Heart right ventricle (tissue), 16 donors: ENCODE measurements around the gene AZU1. TPM values are rescaled to one million over a fixed set of nuclear protein-coding genes. Genes with fewer than 3 reads are reported as not detected.
"Not testable (repeated sequence)": the region's sequence is repeated elsewhere in the genome, so short reads cannot be mapped to it uniquely, and the experiment has no call there.

Experiments used
- ATAC-seq, 8 donors: fragments of 200-7000 bp; cut with Tn5 transposase; one replicate each; pipeline ENCODE4 v1.9.1; 2020; ENCODE audit warnings: mild to moderate bottlenecking in 8 of 8, moderate library complexity in 8 of 8, moderate number of reproducible peaks in 1 of 8
- DNase-seq, 2 donors: peaks; one replicate each; pipeline ENCODE4 v3.0.0-alpha.2; 2020
- H3K27ac ChIP-seq, 10 donors: fragments of 200-600 bp; sonication (generic) in 2 of 10; one replicate each; pipeline versions ENCODE4 v1.5.0 to v1.8.0; 2020 to 2022; ENCODE audit warnings: mild to moderate bottlenecking in 3 of 10
- H3K27me3 ChIP-seq, 7 donors: fragments of 200-600 bp; one replicate each; pipeline ENCODE4 v1.8.0; 2021 to 2022; ENCODE audit warnings: mild to moderate bottlenecking in 2 of 7
- H3K36me3 ChIP-seq, 9 donors: fragments of 200-600 bp; sonication (generic) in 1 of 9; one replicate each; pipeline versions ENCODE4 v1.5.0 to v1.8.0; 2020 to 2022; ENCODE audit warnings: mild to moderate bottlenecking in 2 of 9
- H3K4me1 ChIP-seq, 9 donors: fragments of 200-600 bp; sonication (generic) in 1 of 9; one replicate each; pipeline versions ENCODE4 v1.5.0 to v1.8.0; 2020 to 2022; ENCODE audit warnings: mild to moderate bottlenecking in 4 of 9
- H3K4me3 ChIP-seq, 10 donors: fragments of 200-600 bp; sonication (generic) in 2 of 10; one replicate each; pipeline versions ENCODE4 v1.5.0 to v1.8.0; 2020 to 2022; ENCODE audit warnings: mild to moderate bottlenecking in 7 of 10, moderate library complexity in 2 of 10
- H3K9me3 ChIP-seq, 11 donors: fragments of 200-600 bp in 10 of 11; sonication (generic) in 2 of 11; one replicate each; pipeline versions ENCODE4 v1.5.0 to v1.8.0; 2013 to 2022; ENCODE audit warnings: mild to moderate bottlenecking in 2 of 11, control low read depth in 1 of 11, moderate library complexity in 1 of 11
- WGBS, 2 donors: extraction: QIAGEN DNeasy Blood & Tissue Kit; methylation state at CpG; one replicate each; pipeline ENCODE4 v1.1.7; 2013; ENCODE audit warnings: inconsistent platforms in 1 of 2; 5-methylcytosine and 5-hydroxymethylcytosine counted together
- intact Hi-C, 10 donors: fragments of 100-400 bp; cut with DNase I; formaldehyde crosslinking; loops; one replicate each; pipeline versions ENCODE4 v1.11.1 to v1.14.2; 2022
- polyA plus RNA-seq, 2 donors: library from polyadenylated mRNA; stranded (reverse); fragments of 200-250 nt; gene quantifications; one replicate each; pipeline ENCODE4 v1.2.3, GENCODE V29; 2013
- total RNA-seq, 10 donors: library from RNA; stranded (reverse); fragmentation: NEBNext Ultra II Directional in 3 of 10; extraction: Animal tissue kit (Norgen Biotek cat#: 25700) in 3 of 10; gene quantifications; one replicate each; pipeline versions ENCODE4 v1.2.1 to v1.2.4, GENCODE V29; 2021 to 2023
- TF ChIP-seq, protein P1 (sequence below), 9 donors: fragments of 200-600 bp; sonication (generic) in 2 of 9; IDR thresholded peaks; one replicate each; pipeline versions ENCODE4 v1.5.0 to v1.8.0; 2021 to 2022; ENCODE audit warnings: antibody characterized with exemption in 9 of 9, mild to moderate bottlenecking in 5 of 9, moderate library complexity in 1 of 9
- donor health status: Arrhythmogenic right ventricular cardiomyopathy.
- donor health status: ischemic (EF 13 %, LVEDD 7.1; RV severe dilation, severe dysfunction).
- donor health status: healthy with polysubstance abuse.
- donor health status: DM: no; HTN: yes; CAD: no.
- donor health status: DM: no; HTN: no; CAD: no.
- donor health status: ischemic (EF 25% LVEDD 6.9; RV normal size, moderate dysfunction).
- donor health status: ischemic (EF 25% LVEDD 5.7; RV mildly dilated, moderate dysfunction).
- donor health status: healthy.
- donor health status: DM: yes; HTN: yes; CAD: no.
- donor health status: Ischemic cardiomyopathy.
- donor health status: ischemic (EF 35%, LVEDD 5.7; RV mildly dilated, moderate dysfunction).
- donor health status: nonischemic (EF 11% LVEDD 7.7; RV severe dilation, severe dysfunction).
- donor health status: DM: yes; HTN: yes; CAD: no.
- donor health status: PGD.
- donor health status: ischemic (EF 29% LVEDD 5.4; RV normal size, mild dysfunction).
- donor health status: nonischemic (EF 23%, LVEDD 6.1; RV moderate dilation, normal function).

AZU1 gene
- total and polyA plus RNA-seq, 12 donors = 0.06 to 1.7 TPM; not detected in 10

- WGBS, 2 donors = 83 to 90% methylated on average over 49 of the region's 49 CpGs
Measured at GRCh38 chr19:814152-815078, 13.2 kb upstream of the AZU1 start.

GRCh38 chr19:815079-815774, 12.4 kb upstream of the AZU1 start:
- TF ChIP-seq, protein P1, sequence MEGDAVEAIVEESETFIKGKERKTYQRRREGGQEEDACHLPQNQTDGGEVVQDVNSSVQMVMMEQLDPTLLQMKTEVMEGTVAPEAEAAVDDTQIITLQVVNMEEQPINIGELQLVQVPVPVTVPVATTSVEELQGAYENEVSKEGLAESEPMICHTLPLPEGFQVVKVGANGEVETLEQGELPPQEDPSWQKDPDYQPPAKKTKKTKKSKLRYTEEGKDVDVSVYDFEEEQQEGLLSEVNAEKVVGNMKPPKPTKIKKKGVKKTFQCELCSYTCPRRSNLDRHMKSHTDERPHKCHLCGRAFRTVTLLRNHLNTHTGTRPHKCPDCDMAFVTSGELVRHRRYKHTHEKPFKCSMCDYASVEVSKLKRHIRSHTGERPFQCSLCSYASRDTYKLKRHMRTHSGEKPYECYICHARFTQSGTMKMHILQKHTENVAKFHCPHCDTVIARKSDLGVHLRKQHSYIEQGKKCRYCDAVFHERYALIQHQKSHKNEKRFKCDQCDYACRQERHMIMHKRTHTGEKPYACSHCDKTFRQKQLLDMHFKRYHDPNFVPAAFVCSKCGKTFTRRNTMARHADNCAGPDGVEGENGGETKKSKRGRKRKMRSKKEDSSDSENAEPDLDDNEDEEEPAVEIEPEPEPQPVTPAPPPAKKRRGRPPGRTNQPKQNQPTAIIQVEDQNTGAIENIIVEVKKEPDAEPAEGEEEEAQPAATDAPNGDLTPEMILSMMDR (IDR thresholded peaks at IDR 0.05) = no peak
- Histone ChIP-seq H3K27ac (no peak overlapping the region), H3K27me3 (no peaks in the 10 kb centered on the region), H3K4me3 (no peak overlapping the region), H3K9me3 (no peaks in the 10 kb centered on the region), H3K36me3 (peaks cover 9 to 30% (median 20%) of the 10 kb centered on the region in 9 donors), H3K4me1 (no peaks in the 10 kb centered on the region)
- ATAC-seq (peak in 2 of 8 donors; percentile 7 to 42), DNase-seq (no peak)
- 94 to 95% methylated on average over 44 to 47 of the region's 47 CpGs for WGBS, 2 donors
- intact Hi-C loops = no loop called here

More at GRCh38 chr19:814152-815078, 13.2 kb upstream of the AZU1 start:
- H3K9me3 ChIP-seq = no peaks in the 10 kb centered on the region
- ATAC-seq = peak in 3 of 8 donors; percentile 7 to 33 (median 10)
- DNase-seq = peak in 1 of 2 donors; percentile 8
- H3K4me3 ChIP-seq = no peak overlapping the region
- H3K27me3 ChIP-seq = no peaks in the 10 kb centered on the region
- intact Hi-C loops = no loop called here
- H3K36me3 ChIP-seq = peaks cover 9 to 38% (median 28%) of the 10 kb centered on the region in 9 donors
- no peak overlapping the region for H3K27ac ChIP-seq
- TF ChIP-seq, protein P1 (IDR thresholded peaks at IDR 0.05) = no peak
- H3K4me1 ChIP-seq = no peaks in the 10 kb centered on the region

DNA sequence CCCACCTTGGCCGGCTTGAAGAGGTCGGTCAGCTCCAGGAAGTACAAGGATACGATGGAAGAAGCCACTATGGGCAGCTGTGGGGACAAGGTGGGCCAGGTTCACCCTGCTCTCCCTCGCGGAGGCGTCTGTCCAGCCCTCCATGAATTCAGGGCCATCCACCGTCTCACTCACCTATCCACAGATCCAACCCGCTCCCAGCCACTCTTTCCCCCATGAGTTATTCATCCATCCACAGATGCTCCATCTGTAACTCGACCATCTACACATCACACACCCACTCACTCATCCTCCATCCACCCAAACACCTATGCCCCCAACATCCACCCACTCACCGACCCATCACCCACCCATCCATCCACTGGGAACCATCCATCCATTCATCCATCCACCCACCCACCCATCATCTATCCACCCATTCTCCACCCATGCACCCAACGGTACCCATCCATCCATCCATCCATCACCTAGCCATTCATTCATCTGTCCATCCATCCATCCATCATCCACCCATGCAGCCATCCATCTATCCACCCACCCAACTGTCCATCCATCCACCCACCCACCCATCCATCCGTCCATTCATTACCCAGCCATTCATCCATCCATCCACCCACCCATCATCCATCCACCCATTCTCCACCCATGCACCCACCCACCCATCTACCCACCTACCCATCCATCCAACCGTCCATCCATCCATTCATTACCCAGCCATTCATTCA, 11.7 kb upstream of the AZU1 start:
- Histone ChIP-seq H3K27ac (no peak overlapping the region), H3K9me3 (no peaks in the 10 kb centered on the region), H3K4me3 (no peak overlapping the region), H3K4me1 (no peaks in the 10 kb centered on the region), H3K27me3 (peaks cover 0 to 3% (median 0%) of the 10 kb centered on the region in 7 donors), H3K36me3 (peaks cover 3 to 23% (median 13%) of the 10 kb centered on the region in 9 donors)
- TF ChIP-seq, protein P1 (IDR thresholded peaks at IDR 0.05) = no peak
- intact Hi-C loops = no loop called here
- WGBS, 2 donors = 94 to 98% methylated on average over 11 to 13 of the region's 13 CpGs
- no peak for ATAC-seq
- no peak for DNase-seq

DNA sequence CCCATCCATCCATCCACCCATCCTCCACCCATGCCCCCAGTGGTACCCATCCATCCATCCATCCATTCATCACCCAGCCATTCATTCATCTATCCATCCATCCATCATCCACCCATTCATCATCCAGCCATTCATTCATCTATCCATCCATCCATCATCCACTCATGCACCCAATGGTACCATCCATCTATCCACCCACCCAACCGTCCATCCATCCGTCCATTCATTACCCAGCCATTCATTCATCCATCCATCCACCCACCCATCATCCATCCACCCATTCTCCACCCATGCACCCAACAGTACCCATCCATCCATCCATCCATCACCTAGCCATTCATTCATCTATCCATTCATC, 11.2 kb upstream of the AZU1 start:
- Histone ChIP-seq H3K4me1 (peaks cover 0 to 3% (median 0%) of the 10 kb centered on the region in 9 donors), H3K4me3 (no peak overlapping the region), H3K9me3 (no peaks in the 10 kb centered on the region), H3K27me3 (peaks cover 2 to 8% (median 4%) of the 10 kb centered on the region in 7 donors), H3K27ac (no peak overlapping the region), H3K36me3 (peaks cover 0 to 18% (median 7%) of the 10 kb centered on the region in 9 donors)
- no peak for DNase-seq
- 96 to 98% methylated on average over 2 of the region's 2 CpGs for WGBS, 2 donors
- TF ChIP-seq, protein P1 (IDR thresholded peaks at IDR 0.05) = no peak
- intact Hi-C loops = no loop called here
- ATAC-seq = no peak

DNA sequence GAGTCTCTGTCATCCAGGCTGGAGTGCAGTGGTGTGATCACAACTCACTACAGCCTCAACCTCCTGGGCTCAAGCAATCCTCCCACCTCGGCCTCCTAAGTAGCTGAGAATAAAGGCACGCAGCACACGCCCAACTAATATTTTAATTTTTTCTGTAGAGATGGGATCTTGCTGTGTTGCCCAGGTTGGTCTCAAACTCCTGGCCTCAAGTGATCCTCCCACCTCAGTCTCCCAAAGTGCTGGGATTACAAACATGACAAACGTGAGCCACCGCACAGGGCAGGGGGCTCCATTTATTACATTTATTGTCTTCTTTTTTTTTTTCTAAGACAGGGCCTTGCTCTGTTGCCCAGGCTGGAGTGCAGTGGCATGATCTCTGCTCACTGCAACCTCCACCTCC, 7.4 kb upstream of the AZU1 start:
- H3K4me3 ChIP-seq, intact Hi-C loops, DNase-seq, ATAC-seq, H3K27ac ChIP-seq, H3K36me3 ChIP-seq, H3K9me3 ChIP-seq: not testable (repeated sequence)
- WGBS, 2 donors = 88 to 97% methylated on average over 5 of the region's 5 CpGs
- Histone ChIP-seq H3K27me3 (peaks cover 18 to 35% (median 29%) of the 10 kb centered on the region in 7 donors), H3K4me1 (peaks cover 0 to 18% (median 12%) of the 10 kb centered on the region in 9 donors)
